ENCODE data around the gene LIN54.
A peak's percentile ranks its signal among the peaks of the same experiment; 100 is the strongest.
"Not testable (repeated sequence)": the region's sequence is repeated elsewhere in the genome, so short reads cannot be mapped to it uniquely, and the experiment has no call there.

Gene LIN54

DNA sequence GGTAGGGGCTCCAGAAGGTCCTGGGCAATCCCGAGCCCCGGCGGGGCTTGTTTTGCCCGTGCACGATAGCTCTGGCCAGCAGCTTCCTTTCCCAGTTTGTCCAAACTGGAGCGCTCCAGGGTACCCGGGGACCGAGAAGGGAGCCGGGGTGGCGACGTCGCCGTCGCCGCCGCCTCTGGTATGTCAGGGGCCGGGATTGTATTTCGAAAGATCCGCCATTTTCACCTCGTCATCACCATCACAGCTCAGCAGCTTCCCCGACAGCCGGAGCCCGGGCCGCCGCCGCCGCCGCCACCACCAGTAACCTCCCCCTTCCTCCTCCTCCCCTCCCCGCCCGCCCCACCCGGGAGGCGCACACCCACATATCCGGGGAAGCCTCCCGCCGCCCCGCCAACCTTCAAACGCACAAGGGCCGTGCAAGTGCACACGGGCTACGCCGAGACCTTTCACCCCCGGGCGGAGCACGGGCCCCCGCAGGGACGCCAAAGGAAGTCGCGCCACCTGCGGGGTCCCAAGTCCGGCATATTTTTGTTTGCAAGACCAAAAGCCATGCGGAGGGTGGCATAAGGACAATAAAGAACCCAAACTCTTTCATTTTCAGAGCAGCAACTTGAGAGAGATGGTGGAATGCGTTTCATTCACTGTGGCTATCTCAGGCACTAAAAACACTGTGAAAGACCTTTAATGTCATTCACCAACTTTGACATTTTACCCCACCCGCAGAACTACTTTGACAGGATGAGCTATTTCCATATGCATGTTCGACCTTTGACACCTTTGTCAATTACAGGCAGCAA lies at the start of gene LIN54:
Gene LIN54 (minus strand): TSS at position 302 of the 797 bp plus-strand sequence. CDS start 25,979 bp downstream, outside the sequence.
- peak; percentile 82 for DNase-seq

- DNase-seq: no peak
These were observed 44.3 kb upstream of the LIN54 start for GRCh38 chr4:83054928-83055327.

DNA sequence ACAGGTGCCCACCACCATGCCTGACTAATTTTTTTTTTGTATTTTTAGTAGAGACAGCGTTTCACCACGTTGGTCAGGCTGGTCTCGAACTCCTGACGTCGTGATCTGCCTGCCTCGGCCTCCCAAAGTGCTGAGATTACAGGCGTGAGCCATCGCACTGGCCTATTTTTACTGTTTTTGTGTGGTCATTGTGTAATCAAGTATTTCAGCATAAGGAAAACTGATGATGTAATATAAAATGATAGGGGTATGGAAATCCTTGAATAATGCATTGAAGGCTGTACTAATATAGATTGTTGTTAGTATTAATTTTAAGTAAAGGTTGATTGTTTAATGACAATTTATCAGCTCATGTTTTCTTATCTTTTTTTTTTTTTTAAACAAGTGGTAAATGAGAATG lies 38.2 kb upstream of the LIN54 start:
- not testable (repeated sequence) for DNase-seq

DNA sequence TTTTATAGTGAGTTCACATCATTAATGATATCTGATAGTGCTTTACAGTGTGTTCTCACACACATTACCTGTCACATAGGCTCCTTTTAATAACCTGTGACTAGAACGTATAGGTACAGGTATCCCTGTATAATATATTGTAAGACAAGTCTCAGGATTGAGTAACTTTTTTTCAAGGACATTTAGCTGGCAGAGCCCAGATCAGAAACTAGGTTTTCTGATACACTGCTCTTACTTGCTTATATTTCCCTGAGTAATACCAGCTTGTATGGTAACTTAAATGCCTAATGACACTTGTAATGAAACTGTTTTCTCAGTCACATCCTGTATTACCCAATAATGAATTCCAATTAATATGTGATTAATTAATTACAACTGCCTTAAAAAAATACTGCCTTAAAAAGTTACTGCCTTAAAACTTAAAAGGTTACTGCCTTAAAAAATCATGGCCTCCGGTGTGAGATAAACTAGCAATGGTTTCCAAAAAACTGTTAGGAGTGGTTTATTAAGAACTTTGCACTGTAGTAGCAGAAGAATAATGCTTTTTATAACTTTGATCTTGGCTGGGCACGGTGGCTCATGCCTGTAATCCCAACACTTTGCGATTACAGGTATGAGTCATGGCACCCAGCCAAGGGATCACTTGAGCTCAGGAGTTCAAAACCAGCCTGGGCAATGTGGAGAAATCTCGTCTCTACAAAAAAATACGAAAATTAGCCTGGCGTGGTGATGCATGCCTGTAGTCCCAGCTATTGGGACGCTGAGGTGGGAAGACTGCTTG lies 36.3 kb upstream of the LIN54 start:
- no peak for DNase-seq

DNA sequence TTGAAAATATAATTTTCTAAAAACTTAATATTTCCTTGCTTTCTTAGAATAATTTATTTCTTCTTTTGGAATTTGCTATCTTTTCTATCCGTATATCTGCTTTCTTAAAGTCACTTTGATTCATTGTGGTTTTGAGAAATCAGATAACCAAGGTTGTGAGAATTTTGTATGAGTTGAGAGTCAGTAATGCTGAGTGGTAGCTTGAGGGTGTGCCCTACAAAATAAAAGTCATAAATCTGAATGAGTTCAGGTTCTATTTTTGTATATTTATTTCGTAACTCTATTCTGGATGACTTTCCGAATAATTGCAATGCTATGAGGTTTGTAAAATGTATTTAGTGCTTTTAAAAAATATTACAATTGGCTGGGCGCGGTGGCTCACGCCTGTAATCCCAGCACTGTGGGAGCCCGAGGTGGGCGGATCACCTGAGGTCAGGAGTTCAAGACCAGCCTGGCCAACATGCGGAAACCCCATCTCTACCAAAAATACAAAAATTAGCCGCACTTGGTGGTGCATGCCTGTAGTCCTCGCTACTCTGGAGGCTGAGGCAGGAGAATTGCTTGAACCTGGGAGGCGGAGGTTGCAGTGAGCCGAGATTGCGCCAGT lies 33.3 kb upstream of the LIN54 start:
- no peak for DNase-seq

GRCh38 chr4:83043157-83043556 lies 32.5 kb upstream of the LIN54 start:
- DNase-seq: not testable (repeated sequence)

- DNase-seq: no peak
These were observed 29.6 kb upstream of the LIN54 start for GRCh38 chr4:83040269-83040668.

GRCh38 chr4:83036991-83037665 lies 26.5 kb upstream of the LIN54 start:
- no peak for DNase-seq

GRCh38 chr4:83034630-83035494 lies 24.2 kb upstream of the LIN54 start, which contains the start of gene COPS4:
Gene COPS4, plus strand, starts transcription at chr4:83035183. Its CDS starts 42 bp downstream, at chr4:83035225.
- peak; percentile 90 for DNase-seq

DNA sequence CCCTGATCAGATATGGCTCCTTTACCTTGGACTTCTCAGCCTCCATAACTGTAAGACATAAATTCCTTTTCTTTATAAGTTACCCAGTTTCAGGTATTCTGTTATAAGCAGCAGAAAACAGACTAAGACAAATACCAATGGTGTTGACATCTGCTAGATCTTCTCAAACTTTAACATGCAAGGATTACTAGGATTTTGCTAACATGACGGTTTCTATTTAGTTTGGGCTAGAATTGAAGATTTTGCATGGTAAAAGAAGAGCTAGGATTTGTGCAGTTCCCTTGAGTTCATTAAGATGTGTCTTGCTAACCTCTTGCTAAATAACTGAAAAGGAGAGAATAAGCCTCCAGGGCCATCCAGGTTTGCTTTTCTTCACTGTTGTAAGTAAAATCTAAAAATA lies 19.1 kb upstream of the LIN54 start:
- no peak for DNase-seq

DNA sequence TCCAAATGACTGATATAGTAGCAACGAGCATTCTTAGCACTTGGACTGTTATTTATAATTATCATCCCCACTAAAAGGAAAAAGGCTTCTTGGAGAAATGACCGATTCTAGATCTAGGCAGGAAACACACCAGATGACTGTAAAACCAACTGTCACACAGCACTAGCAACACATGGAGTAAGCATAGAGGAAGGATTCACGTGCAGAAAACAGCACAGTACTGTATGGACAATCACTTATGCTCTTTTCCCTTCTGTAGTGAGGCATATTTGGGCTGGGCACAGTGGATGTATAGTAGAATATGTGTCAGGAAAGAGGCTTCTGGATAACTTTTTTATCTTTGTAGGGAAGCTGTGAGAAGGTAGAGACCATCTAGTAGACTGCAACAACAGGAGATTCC lies 18.4 kb upstream of the LIN54 start:
- DNase-seq: no peak

GRCh38 chr4:83025563-83025962 lies 14.9 kb upstream of the LIN54 start:
- no peak for DNase-seq

- no peak for DNase-seq
These were observed 13.6 kb upstream of the LIN54 start for GRCh38 chr4:83024233-83024632.

GRCh38 chr4:83023599-83023998 lies 13.0 kb upstream of the LIN54 start:
- DNase-seq: not testable (repeated sequence)

DNA sequence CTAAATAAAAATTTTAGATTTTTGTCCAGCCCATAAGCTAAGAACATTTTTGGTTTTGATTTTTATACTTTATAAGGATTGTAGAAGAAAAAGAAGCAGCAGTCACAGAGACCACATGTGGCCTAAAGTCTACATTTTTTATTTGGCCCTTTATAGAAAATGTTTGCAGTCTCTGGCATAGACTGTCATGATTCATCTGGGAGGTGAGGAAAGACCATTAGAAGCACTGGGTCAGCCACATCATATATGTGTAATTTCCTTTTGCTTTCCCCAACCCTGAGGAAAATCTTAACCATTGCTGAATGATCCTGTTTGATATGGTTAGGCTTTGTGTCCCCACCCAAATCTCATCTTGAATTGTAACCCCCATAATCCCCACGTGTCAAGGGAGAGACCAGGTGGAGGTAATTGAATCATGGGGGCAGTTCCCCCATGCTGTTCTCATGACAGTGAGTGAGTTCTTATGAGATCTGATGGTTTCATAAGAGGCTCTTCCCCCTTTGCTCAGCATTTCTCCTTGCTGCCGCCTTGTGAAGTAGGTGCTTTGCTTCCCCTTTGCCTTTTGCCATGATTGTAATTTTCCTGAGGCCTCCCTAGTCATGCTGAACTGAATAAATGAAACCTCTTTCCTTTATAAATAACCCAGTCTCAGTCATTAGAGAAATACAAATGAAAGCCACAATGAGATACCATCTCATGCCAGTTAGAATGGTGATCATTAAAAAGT lies 12.3 kb upstream of the LIN54 start:
- DNase-seq: no peak

DNA sequence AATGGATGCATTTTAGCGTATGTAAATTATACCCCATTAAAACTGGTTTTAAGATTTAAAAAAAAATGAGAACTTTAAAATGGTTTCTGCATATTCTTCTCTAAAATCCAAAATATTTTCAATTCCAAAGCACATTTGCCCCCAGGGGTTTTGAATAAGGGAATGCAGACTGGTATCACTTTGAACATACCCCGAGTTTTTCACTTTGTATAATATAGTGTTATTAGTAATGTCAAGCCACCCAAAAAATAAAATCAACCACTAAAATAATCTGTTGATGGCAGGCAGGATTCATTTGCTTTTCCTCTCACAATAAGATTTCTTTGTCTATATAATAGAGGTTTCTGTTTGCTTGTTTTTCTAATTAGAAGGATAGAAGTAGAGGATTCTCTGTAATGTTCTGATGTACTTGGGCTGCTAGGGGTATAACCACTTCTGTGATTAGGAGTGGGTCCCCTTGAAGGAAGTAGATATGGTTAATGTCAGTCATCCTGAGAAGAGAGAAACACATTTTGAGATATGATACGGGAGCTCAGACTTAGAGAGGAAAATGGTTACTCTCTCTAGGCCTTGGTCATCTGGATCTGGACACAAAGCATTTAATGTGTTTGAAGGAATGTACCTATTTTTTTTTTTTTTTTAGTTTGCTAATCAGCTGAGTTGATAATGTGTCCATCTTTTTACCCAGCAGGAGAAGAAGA lies 9.3 kb upstream of the LIN54 start:
- no peak for DNase-seq

DNA sequence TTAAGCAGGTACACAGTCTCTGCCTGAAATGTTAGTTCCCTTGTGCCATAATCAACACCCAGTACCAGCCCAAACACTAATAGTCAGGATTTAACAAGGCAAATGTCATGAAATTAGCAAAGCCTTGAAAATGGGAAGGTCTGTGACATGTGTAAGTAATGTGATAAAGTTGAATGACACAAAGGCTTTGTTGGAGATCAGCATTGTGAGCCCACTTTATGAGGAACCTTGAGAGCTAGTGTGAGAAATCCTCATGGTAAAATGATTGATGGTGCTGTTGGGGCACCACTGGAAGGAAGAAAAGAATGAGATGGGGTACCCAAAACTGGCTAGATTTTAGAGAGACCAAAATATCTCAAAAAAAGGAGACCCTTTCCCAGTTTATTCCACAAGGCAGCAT lies 3.3 kb upstream of the LIN54 start:
- no peak for DNase-seq

- DNase-seq: no peak
These were observed 2.8 kb upstream of the LIN54 start for GRCh38 chr4:83013420-83013867.

- peak; percentile 98 for DNase-seq
These were observed 2.2 kb upstream of the LIN54 start for GRCh38 chr4:83012687-83013419.

DNA sequence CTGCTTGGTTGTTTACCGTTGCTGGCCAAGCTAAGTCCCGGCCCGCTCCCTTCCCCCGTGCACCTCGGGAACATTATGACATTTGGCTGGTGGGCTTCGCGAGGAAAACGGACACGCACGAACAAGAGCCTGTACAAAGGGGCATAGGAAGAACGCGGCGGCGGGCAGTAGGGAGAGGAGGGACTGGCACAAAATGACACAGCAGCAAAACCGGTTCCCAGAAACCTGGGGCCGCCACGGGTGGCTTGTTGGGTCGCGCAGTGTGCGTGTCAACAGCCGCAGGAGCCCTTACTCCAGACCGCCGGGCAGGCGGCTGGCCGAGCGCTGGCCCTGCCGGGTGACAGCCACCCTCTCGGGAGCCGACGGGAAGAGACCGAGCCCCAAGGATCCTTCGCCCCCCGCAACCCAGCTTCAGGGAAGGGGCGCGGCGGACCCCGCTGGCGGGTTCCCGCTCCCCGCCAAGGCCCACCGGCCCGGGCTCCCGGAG lies 1.6 kb upstream of the LIN54 start:
- DNase-seq: no peak
